ENCODE measurements around the gene COL6A1. TPM values are rescaled to one million over a fixed set of nuclear protein-coding genes. Genes with fewer than 3 reads are reported as not detected.
"Not testable (repeated sequence)": the region's sequence is repeated elsewhere in the genome, so short reads cannot be mapped to it uniquely, and the experiment has no call there.

The COL6A1 gene
- total RNA-seq, 1 donor from 2014 or later: 0.37 TPM

- no peaks in the 10 kb centered on the region for H3K4me1 Mint-ChIP-seq (ENCODE audit: low read depth)
- no peaks in the 10 kb centered on the region for H3K36me3 Mint-ChIP-seq (ENCODE audit: low read depth)
- H3K9me3 Mint-ChIP-seq: no peaks in the 10 kb centered on the region
- no peak overlapping the region for H3K4me3 Mint-ChIP-seq (ENCODE audit: low read depth)
- intact Hi-C loops (cut with micrococcal nuclease): no loop called here
- no peaks in the 10 kb centered on the region for H3K27me3 Mint-ChIP-seq (ENCODE audit: low read depth)
- no peak overlapping the region for H3K27ac Mint-ChIP-seq
- DNase-seq (ENCODE audit: low spot score): no peak
Measured at GRCh38 chr21:45999581-46000181, 18.1 kb downstream of the COL6A1 start.

- Mint-ChIP-seq H3K27me3 (ENCODE audit: low read depth) (no peaks in the 10 kb centered on the region), H3K4me1 (ENCODE audit: low read depth) (no peaks in the 10 kb centered on the region), H3K36me3 (ENCODE audit: low read depth) (no peaks in the 10 kb centered on the region), H3K9me3 (no peaks in the 10 kb centered on the region), H3K27ac (no peak overlapping the region), H3K4me3 (ENCODE audit: low read depth) (no peak overlapping the region)
- DNase-seq (ENCODE audit: low spot score): no peak
- intact Hi-C loops (cut with micrococcal nuclease): no loop called here
Measured at GRCh38 chr21:46000182-46000730, 18.7 kb downstream of the COL6A1 start.

- no peak overlapping the region for H3K27ac Mint-ChIP-seq
- H3K4me1 Mint-ChIP-seq (ENCODE audit: low read depth): no peaks in the 10 kb centered on the region
- H3K36me3 Mint-ChIP-seq (ENCODE audit: low read depth): no peaks in the 10 kb centered on the region
- no peaks in the 10 kb centered on the region for H3K27me3 Mint-ChIP-seq (ENCODE audit: low read depth)
- no peaks in the 10 kb centered on the region for H3K9me3 Mint-ChIP-seq
- intact Hi-C loops (cut with micrococcal nuclease): no loop called here
- no peak for DNase-seq (ENCODE audit: low spot score)
- no peak overlapping the region for H3K4me3 Mint-ChIP-seq (ENCODE audit: low read depth)
Measured at GRCh38 chr21:46000731-46001641, 19.4 kb downstream of the COL6A1 start.

GRCh38 chr21:46001821-46002681 lies 20.5 kb downstream of the COL6A1 start:
- no peaks in the 10 kb centered on the region for H3K9me3 Mint-ChIP-seq
- intact Hi-C loops (cut with micrococcal nuclease): no loop called here
- H3K27me3 Mint-ChIP-seq (ENCODE audit: low read depth): no peaks in the 10 kb centered on the region
- H3K4me1 Mint-ChIP-seq (ENCODE audit: low read depth): no peaks in the 10 kb centered on the region
- no peak overlapping the region for H3K4me3 Mint-ChIP-seq (ENCODE audit: low read depth)
- DNase-seq (ENCODE audit: low spot score): peak; percentile 6
- H3K36me3 Mint-ChIP-seq (ENCODE audit: low read depth): no peaks in the 10 kb centered on the region
- H3K27ac Mint-ChIP-seq: no peak overlapping the region

GRCh38 chr21:46002841-46003574 lies 21.4 kb downstream of the COL6A1 start:
- H3K4me1 Mint-ChIP-seq (ENCODE audit: low read depth): no peaks in the 10 kb centered on the region
- DNase-seq (ENCODE audit: low spot score): peak; percentile 7
- H3K27me3 Mint-ChIP-seq (ENCODE audit: low read depth): no peaks in the 10 kb centered on the region
- intact Hi-C loops (cut with micrococcal nuclease): no loop called here
- no peaks in the 10 kb centered on the region for H3K36me3 Mint-ChIP-seq (ENCODE audit: low read depth)
- H3K4me3 Mint-ChIP-seq (ENCODE audit: low read depth): no peak overlapping the region
- H3K27ac Mint-ChIP-seq: no peak overlapping the region
- peaks cover under 1% of the 10 kb centered on the region for H3K9me3 Mint-ChIP-seq

GRCh38 chr21:46003575-46004007 lies 22.0 kb downstream of the COL6A1 start:
- Mint-ChIP-seq H3K27ac (no peak overlapping the region), H3K36me3 (ENCODE audit: low read depth) (no peaks in the 10 kb centered on the region), H3K4me1 (ENCODE audit: low read depth) (no peaks in the 10 kb centered on the region), H3K9me3 (peaks cover 6% of the 10 kb centered on the region), H3K27me3 (ENCODE audit: low read depth) (no peaks in the 10 kb centered on the region), H3K4me3 (ENCODE audit: low read depth) (no peak overlapping the region)
- intact Hi-C loops (cut with micrococcal nuclease): no loop called here
- peak; percentile 7 for DNase-seq (ENCODE audit: low spot score)

GRCh38 chr21:46004168-46004861 lies 22.7 kb downstream of the COL6A1 start:
- H3K27ac Mint-ChIP-seq: no peak overlapping the region
- H3K4me3 Mint-ChIP-seq (ENCODE audit: low read depth): no peak overlapping the region
- intact Hi-C loops (cut with micrococcal nuclease): no loop called here
- no peaks in the 10 kb centered on the region for H3K4me1 Mint-ChIP-seq (ENCODE audit: low read depth)
- no peaks in the 10 kb centered on the region for H3K36me3 Mint-ChIP-seq (ENCODE audit: low read depth)
- no peaks in the 10 kb centered on the region for H3K27me3 Mint-ChIP-seq (ENCODE audit: low read depth)
- H3K9me3 Mint-ChIP-seq: peaks cover 8% of the 10 kb centered on the region
- DNase-seq (ENCODE audit: low spot score): no peak

GRCh38 chr21:46005081-46005480 lies 23.5 kb downstream of the COL6A1 start:
- H3K4me3 Mint-ChIP-seq (ENCODE audit: low read depth): no peak overlapping the region
- intact Hi-C loops (cut with micrococcal nuclease): no loop called here
- no peaks in the 10 kb centered on the region for H3K36me3 Mint-ChIP-seq (ENCODE audit: low read depth)
- peaks cover 13% of the 10 kb centered on the region for H3K9me3 Mint-ChIP-seq
- H3K27me3 Mint-ChIP-seq (ENCODE audit: low read depth): no peaks in the 10 kb centered on the region
- H3K27ac Mint-ChIP-seq: no peak overlapping the region
- no peaks in the 10 kb centered on the region for H3K4me1 Mint-ChIP-seq (ENCODE audit: low read depth)
- DNase-seq (ENCODE audit: low spot score): no peak

- H3K27ac Mint-ChIP-seq: no peak overlapping the region
- peaks cover 13% of the 10 kb centered on the region for H3K9me3 Mint-ChIP-seq
- H3K36me3 Mint-ChIP-seq (ENCODE audit: low read depth): no peaks in the 10 kb centered on the region
- intact Hi-C loops (cut with micrococcal nuclease): no loop called here
- H3K4me3 Mint-ChIP-seq (ENCODE audit: low read depth): no peak overlapping the region
- peak; percentile 5 for DNase-seq (ENCODE audit: low spot score)
- H3K4me1 Mint-ChIP-seq (ENCODE audit: low read depth): no peaks in the 10 kb centered on the region
- no peaks in the 10 kb centered on the region for H3K27me3 Mint-ChIP-seq (ENCODE audit: low read depth)
Measured at GRCh38 chr21:46005481-46005881, 23.9 kb downstream of the COL6A1 start.

- H3K4me1 Mint-ChIP-seq (ENCODE audit: low read depth); H3K27me3 Mint-ChIP-seq (ENCODE audit: low read depth); intact Hi-C loops (cut with micrococcal nuclease); H3K27ac Mint-ChIP-seq; H3K36me3 Mint-ChIP-seq (ENCODE audit: low read depth); H3K4me3 Mint-ChIP-seq (ENCODE audit: low read depth): not testable (repeated sequence)
- peak; percentile 4 for DNase-seq (ENCODE audit: low spot score)
- H3K9me3 Mint-ChIP-seq: peaks cover 13% of the 10 kb centered on the region
Measured at GRCh38 chr21:46005894-46006546, 24.4 kb downstream of the COL6A1 start.

All from activated T-helper 2 cell treated with anti-CD3 and anti-CD28 coated beads, Interferon-gamma antibody, Interleukin-2, Interleukin-4, amounts not matched to agents 10 μg/mL and 5 μg/mL and 100 μg/mL, durations not matched to agents 14 hours and 24 hours and 36 hours (primary cell).